GM21529 (cell line): ENCODE data around the gene OR1S1.
"Not testable (repeated sequence)": the region's sequence is repeated elsewhere in the genome, so short reads cannot be mapped to it uniquely, and the experiment has no call there.

Source experiments
- ATAC-seq: cut with Tn5 transposase; IDR thresholded peaks from one replicate; pipeline ENCODE4 v1.9.1; 2021; ENCODE audit not compliant: unreplicated experiment

OR1S1 gene

DNA sequence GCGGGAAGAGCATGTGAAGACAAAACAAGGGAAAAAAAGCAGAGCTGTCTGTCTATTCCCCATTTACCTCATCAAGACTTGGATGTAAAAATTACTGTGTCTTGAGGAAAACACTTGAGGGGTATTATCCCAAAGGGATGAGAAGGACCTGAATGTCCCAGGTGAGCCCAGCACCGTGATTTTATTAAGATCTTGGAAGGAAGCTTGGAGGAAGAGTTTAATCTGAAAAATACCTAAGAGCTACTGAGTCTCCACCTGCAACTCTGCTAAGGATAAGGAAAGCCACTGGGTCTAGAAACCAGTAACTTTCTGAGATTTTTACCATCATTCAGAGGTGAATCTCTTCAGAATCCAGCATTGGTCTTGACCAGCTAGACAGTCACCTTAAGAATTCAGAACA is at the start of gene OR1S1:
OR1S1 (plus strand) TSS at position 301 of the 400 bp plus-strand sequence.
- not testable (repeated sequence) for ATAC-seq

- ATAC-seq, result no peak
Measured at GRCh38 chr11:58164389-58164788, 48.1 kb upstream of the OR1S1 start.

- ATAC-seq, result no peak
Measured at GRCh38 chr11:58164990-58165389, 47.5 kb upstream of the OR1S1 start.

GRCh38 chr11:58165504-58166106 is 46.9 kb upstream of the OR1S1 start:
- no peak for ATAC-seq

DNA sequence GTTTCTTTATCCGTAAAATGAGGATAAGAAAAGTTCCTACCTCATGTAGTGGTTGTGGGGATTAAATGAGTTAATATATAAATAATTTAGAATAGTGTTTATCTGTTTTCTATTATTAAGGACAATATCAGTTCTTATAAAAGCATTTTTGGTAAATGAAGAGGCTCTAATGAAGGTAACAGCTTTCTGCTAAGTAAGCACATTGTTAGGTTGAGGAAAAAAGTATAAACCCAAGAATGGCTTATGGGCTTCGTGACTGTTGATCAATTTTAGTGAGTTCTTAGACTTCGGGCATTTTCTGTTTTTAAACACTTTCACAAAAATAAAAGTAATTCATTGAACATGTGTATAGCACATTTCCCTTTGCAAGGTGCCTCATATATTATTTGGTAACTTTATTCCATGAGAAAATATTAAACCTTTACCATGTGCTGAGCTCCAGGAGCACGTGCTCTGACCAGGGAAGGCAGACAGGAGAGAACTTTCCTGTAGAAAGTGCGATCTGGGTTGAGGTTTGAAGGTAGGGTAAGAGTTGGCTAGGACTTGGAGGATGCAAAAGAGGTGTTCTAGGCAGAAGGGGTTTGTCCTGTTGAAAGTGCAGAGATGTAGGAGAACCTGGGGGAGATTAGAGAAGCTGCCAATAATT is 35.0 kb upstream of the OR1S1 start:
- no peak for ATAC-seq

DNA sequence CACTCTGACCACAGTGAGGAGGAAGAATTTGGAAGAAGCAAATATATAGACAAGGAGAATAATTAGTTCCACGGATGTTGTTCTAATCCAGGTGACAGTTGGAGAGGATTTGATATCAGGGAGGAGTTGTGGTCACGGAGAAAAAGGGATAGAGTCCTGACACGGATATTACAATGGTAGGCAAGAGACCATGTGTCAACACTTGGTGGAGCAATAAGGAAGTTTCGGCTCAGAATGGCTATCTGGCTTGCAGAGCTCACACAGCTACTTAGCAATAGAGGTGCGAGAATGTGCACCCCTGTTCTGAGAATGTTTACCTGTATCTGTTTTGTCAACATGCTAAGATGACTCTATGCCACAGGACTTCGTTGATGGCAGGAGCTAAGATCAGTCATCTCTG is 34.1 kb upstream of the OR1S1 start:
- ATAC-seq, result no peak

DNA sequence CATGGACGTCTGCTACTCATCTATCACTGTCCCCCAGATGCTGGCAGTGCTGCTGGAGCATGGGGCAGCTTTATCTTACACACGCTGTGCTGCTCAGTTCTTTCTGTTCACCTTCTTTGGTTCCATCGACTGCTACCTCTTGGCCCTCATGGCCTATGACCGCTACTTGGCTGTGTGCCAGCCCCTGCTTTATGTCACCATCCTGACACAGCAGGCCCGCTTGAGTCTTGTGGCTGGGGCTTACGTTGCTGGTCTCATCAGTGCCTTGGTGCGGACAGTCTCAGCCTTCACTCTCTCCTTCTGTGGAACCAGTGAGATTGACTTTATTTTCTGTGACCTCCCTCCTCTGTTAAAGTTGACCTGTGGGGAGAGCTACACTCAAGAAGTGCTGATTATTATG is 32.9 kb upstream of the OR1S1 start:
- ATAC-seq, result no peak

GRCh38 chr11:58186938-58187337 is 25.6 kb upstream of the OR1S1 start:
- ATAC-seq, result no peak

- no peak for ATAC-seq
Measured at GRCh38 chr11:58188770-58189169, 23.8 kb upstream of the OR1S1 start, which contains the start of gene OR9Q2. TSS of gene OR9Q2 (plus strand) at chr11:58189070. CDS start at chr11:58190491, 1,421 bp downstream.

DNA sequence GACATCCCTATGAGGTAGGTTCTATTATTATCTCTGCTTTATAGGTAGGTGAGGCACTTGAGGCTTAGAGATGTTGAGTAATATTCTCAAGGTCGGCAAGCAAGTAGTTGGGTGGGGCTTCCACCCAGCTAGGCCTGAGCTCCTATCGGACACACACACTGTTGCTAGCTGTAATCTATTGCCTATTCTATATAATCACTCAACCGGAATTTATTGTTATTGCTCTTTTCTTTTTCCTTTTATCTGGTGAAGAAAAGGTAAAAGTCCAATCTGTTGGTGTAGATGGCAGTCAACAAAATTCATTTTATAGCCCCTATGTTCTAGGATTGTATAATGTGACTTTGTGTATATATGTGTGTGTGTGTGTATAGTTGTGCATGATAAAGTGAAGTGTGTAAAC is 20.3 kb upstream of the OR1S1 start:
- no peak for ATAC-seq

- ATAC-seq, result no peak
Measured at GRCh38 chr11:58193391-58193790, 19.1 kb upstream of the OR1S1 start.

DNA sequence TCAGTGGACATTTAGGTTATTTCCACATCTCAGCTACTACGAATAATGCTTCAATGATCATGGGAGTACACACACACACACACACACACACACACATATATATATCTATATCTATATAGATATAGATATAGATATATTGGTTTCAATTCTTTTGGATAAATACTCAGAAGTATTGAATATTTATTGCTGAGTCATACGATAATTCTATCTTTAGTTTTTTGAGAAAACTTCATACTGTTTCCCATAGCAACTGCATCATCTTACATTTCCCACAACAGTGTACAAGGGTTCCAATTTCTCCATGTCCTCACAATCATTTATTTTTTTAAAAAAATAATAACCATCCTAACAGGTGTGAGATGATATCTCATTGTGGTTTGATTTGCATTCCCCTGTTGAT is 16.6 kb upstream of the OR1S1 start:
- no peak for ATAC-seq

GRCh38 chr11:58199271-58199670 is 13.2 kb upstream of the OR1S1 start:
- no peak for ATAC-seq

GRCh38 chr11:58204042-58204441 is 8.5 kb upstream of the OR1S1 start, which contains the start of gene OR1S2:
TSS of gene OR1S2 (minus strand) at chr11:58204142. CDS start at chr11:58204142, 0 bp downstream.
- no peak for ATAC-seq

- ATAC-seq, result no peak
Measured at GRCh38 chr11:58216476-58216875, 4.0 kb downstream of the OR1S1 start.

- ATAC-seq, result no peak
Measured at GRCh38 chr11:58222721-58223120, 10.2 kb downstream of the OR1S1 start.

DNA sequence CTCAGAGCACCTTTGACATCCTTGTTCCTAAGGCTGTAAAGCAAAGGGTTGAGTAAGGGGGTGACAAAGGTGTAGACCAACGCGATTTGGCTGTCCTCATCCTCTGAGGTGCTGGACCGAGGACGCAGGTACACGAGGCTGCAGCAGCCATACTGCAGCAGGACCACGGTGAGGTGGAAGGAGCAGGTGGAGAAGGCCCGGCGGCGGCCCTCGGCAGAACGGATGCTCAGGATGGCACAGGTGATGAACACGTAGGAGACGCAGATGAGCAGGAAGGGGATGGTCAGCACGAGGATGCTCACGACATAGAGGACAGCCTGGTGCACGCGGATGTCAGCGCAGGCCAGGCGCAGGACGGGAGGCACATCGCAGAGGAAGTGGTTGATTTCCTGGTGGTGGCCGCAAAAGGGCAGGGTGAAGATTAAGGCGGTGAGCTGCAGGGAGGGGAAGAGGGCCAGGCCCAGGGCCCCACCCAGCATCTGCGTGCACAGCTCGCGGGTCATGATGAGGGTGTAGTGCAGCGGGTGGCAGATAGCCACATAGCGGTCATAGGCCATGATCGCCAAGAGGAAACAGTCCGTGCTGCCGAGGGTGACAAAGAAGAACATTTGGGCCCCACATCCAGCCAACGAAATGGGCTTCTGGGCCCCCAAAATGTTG is 15.6 kb downstream of the OR1S1 start:
- no peak for ATAC-seq

DNA sequence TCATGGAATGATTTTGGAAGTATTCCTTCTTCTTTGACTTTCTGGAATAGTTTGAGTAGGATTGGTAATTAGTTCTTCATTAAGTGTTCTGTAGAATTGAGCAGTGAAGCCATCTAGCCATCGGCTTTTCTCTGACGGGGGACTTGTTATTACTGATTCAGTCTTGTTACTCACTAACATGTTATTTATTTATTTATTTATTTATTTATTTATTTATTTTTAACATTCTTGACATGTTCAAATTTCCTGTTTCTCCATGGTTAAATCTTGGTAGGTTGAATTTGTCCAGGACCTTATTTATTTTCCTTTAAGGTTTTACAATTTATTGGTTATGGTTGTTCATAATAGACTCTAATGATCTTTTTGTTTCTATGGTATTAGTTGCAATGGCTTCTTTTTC is 31.4 kb downstream of the OR1S1 start:
- no peak for ATAC-seq

GRCh38 chr11:58254936-58255335 is 42.4 kb downstream of the OR1S1 start:
- ATAC-seq, result no peak

- no peak for ATAC-seq
Measured at GRCh38 chr11:58259983-58260382, 47.5 kb downstream of the OR1S1 start.
